NCI-H526 (cell line): Measurements from ENCODE around the gene PHF14.
"Not testable (repeated sequence)": the region's sequence is repeated elsewhere in the genome, so short reads cannot be mapped to it uniquely, and the experiment has no call there.

Experiments
- DNase-seq, 2 experiments: peaks; one replicate each; lab custom pipeline; 2025; lab: John Stamatoyannopoulos, UW

The PHF14 gene

DNA sequence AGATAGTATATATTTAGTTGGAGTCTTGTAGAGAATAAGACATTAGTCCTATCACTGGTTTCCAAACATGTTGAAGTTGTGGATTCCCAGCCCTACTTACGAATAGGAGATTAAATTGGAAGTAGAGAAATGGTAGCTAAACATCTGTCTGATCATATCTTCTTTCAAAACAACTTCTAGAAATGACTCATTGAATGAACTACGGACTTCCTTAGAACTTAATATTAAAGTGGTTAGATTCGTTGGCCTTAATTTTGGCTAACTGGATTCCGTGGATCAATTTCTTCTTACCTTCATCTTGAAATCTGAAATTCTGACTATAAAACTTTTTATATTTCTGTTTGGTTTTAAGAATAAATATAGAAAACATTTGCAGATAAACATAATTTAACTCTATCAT is 3.4 kb downstream of the PHF14 start:
- DNase-seq: no peak

DNA sequence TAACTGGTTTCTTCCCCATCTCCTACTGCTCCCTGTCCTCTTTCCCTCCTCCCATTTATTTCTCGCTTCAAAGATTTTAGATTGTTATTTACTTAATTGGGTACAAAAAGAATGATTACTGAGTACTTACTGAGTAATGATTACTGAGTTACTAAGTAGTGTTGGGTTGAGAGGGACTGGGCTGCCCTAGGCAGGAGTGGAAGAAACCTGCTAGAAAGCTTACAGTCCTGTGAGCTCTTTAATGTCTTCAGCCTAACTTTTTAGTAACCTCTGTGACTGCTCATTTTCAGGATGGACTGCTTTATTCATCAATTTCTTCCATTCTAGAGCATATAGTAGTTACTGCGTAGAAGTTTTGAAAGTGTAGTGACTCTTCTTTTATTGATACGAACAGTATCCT is 7.6 kb downstream of the PHF14 start:
- DNase-seq: no peak

DNA sequence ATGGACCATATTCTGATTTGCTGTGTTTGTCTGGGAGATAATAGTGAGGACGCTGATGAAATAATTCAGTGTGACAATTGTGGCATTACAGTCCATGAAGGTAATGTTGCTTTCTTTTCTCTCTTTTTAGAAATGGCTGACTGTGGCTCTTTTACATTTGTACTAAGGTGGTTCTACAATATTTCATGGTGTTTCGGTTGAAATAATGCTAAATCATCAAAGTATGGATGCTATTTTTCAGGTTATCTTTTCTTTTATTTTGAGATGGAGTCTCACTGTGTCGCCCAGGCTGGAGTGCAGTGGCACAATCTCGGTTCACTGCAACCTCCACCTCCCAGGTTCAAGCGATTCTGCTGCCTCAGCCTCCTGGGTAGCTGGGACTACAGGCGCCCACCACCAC is 17.1 kb downstream of the PHF14 start:
- DNase-seq: not testable (repeated sequence)

- DNase-seq: not testable (repeated sequence)
These were observed 22.0 kb downstream of the PHF14 start for GRCh38 chr7:10995482-10996166.

- no peak for DNase-seq
These were observed 25.5 kb downstream of the PHF14 start for GRCh38 chr7:10998996-10999757.

- DNase-seq: no peak
These were observed 31.5 kb downstream of the PHF14 start for GRCh38 chr7:11005202-11005601.

DNA sequence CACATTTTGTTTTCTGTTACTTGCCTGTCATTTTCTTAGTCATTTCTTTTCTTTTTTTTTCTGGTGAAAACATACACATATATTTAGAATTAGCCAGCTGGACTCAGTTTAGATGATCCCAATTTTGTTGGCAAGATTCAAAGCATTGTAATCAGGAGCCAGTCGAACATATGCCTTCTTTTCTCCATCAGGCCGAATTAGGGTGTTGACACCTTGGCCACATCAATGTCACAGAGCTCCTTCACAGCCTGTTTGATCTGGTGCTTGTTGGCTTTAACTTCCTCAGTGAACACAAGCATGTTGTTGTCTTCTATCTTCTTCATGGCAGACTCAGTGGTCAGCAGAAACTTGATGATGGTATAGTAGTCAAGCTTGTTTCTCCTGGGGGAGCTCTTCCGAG is 32.6 kb downstream of the PHF14 start:
- DNase-seq: no peak

DNA sequence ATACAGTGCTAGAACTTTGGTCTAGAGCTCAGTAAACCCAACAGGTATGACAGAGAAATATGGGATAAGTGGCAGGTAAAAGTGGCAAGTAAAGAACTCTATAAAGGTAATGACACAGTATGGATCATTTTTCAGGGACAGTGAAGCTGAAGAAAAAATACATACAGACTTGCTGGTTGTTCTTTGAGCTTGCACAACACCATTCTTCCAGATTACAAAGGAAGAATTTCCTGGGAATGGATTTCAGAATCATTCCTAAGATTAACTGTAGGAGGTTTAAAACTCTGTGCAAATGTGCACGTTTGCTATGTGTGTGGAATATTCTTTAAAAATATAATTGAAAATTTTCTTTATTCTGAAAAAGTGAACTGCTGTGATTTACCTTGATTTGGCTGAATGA is 36.0 kb downstream of the PHF14 start:
- no peak for DNase-seq

DNA sequence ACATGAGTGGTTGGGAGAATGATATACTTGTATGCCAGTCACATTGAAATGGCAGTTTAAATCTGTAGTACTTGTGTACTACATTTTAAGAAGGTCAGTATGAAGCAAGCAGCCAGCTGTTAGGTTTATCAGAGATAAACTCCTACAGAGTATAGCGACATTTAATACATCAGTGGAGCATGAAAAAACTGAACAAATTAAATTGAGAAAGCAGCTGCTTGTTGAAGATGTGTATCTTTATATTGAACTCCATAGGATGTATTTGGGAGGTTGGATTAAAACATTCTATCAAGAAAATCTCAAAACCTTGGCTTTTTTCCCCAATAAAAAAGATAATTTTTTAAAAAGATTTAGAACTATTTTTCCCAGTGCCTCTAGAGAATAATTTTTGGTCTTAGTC is 47.8 kb downstream of the PHF14 start:
- DNase-seq: peak in 1 of 2 experiments; percentile 1

DNA sequence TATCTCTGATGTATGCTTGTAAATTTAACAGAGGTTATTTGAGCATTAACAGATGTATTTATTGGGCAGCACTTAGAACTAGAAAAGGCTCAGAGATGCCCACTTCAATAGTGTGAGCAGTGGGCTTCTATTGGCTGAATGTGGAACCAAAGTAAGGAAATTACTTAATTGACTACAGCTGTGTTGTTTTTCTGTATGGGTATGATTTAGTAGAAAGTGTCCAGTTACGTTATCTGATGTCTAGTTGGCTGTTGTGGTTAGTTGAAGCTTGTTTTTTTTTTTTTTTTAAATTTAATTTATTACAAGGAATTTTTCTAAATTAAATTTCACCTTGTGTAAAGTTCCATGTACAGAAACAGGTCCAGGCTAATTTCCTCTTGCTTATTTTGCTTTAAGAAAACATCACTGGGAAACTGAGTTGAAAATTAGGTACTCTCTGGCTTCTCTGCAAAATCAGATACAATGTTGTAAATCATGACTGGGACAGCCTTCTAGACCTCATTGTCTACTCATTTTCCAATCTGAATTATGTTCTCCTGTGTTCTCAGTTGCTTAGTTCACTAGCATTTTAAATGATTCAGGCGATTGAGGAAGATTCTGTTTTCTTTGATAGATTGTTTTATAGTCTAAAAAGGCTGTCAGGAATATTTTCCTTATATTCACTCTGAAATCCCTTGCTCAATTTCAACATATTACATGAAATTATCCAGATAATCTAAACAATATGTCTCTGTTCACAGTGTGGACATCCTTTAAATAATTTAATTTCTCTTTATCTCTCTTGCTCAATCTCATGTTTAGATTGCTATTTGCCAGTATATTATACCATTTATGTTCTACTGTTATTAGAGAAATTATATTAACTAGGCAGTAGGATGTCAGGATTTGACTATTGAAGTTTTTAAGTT is 53.0 kb downstream of the PHF14 start:
- DNase-seq: no peak

DNA sequence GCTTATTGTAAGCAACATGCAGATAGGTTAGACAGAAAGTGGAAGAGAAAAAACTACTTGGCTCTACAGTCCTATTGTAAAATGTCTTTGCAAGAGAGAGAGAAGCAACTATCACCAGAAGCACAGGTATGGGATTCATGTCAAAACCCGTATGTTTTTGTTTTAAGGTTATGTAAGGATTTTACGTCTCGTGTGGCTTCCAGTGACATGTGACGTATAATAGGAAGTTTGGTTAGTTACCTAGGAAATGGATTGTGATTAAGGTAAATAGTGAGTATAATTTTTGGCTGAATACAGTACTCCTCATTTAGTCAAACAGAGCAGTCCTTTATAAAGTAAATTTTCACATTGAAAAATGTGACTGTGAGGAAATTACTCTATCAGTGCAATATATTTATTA is 62.0 kb downstream of the PHF14 start:
- no peak for DNase-seq

DNA sequence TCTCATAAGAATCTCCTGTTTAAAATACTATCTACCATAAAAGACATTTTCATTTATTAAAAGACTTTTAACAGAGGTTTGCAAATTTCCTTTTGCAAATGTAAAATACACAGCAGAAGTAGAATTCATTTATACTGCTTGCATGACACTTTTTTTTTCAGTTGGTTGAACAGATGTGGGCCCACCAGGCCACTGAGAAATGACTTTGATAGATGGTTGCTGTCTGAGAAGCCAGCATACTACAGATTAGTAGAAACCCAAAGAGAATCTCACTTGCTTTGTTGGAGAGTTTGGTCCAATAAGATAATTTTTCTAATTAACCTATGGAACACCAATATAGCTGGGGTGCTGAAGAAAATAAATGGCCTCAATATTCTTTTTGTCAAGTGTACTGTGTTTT is 66.3 kb downstream of the PHF14 start:
- DNase-seq: no peak

- DNase-seq: no peak
These were observed 80.4 kb downstream of the PHF14 start for GRCh38 chr7:11054033-11054432.

GRCh38 chr7:11060893-11061292 is 87.2 kb downstream of the PHF14 start:
- DNase-seq: no peak

- no peak for DNase-seq
These were observed 88.4 kb downstream of the PHF14 start for GRCh38 chr7:11062110-11062509.

GRCh38 chr7:11069591-11069990 is 95.9 kb downstream of the PHF14 start:
- no peak for DNase-seq

- DNase-seq: no peak
These were observed 104.1 kb downstream of the PHF14 start for GRCh38 chr7:11077816-11078215.

DNA sequence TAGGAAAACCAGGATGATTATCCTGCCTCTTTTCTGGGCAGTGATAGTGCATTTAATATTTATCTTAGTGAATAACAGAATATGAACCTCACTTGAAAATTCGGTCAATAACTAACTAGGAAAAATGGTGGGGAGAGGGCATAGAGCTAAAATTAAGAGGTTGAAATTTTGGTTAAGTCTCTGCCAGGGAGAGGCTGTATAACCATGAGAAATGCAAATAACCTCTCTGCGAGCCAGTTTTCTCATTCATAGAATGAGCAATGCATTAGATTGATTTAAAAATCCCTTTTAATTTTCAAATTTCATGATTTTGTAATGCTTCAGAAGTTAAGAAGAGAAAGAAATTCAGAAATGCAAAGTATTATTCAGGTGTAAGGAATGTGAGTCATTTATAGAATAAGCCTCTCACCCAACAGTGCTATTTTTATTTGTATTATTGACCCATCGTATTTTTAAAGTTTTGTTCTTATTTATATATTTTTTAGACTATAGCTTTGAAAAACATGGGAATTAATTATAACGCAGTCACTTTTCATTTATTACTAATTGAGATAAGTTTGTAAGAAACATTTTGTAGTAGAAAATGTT is 104.7 kb downstream of the PHF14 start:
- no peak for DNase-seq

DNA sequence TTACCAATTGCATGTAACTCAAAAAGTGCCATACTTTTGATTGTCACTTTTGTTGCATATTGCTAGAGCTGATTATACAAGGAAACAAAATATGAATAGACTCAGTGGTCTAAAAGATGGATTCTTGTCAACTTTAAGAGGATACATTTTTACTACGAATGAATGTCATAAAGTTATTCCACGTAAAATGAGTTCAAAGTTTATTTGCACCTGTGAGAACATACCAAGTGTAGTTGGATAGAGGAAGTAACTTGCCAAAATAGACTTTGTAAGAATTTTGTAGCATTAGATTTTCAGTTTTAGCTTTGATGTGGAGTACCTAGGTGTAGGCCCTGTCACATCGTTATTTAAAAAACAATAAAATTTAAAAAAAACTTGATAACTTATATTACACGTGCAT is 106.2 kb downstream of the PHF14 start:
- DNase-seq: no peak

GRCh38 chr7:11082121-11082520 is 108.4 kb downstream of the PHF14 start:
- DNase-seq: no peak

DNA sequence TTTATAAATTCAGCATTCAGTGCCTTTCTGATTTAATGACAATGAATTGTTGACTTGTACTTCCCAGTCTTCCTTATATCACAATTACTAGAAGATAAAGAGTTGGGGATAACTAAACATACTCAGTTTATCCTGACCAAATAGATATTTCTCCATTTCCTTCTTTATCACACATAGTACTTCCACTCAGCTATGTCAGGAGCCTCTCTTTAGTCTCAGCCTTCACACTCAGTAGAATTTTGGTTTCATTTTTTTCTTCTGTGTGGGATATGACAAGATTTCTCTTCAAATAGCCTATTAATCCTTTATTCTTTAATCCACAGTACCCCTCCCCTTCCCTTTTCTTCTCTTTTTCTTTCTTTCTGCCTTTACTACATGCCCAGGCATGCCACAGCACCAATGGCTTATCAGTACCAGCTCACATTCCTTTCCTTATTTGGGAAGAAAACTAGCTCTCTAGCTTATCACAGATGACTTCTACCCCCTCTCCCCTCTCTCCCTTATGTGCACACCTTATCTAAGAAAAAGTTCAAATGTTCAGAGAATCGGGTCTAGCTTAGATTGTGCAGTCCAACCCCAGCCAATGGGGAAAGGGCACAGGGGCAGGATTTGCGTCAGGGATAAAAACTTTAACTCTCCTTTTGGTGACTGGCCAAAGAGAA is 109.0 kb downstream of the PHF14 start:
- DNase-seq: no peak

- no peak for DNase-seq
These were observed 109.5 kb downstream of the PHF14 start for GRCh38 chr7:11083214-11083568.
